HK-2 (cell line): Measurements from ENCODE around the gene C1orf35.
A peak's percentile ranks its signal among the peaks of the same experiment; 100 is the strongest.

Source experiments
- DNase-seq: peaks from one replicate; pipeline ENCODE4 v3.0.0-alpha.2; 2018; ENCODE audit not compliant: unreplicated experiment

The C1orf35 gene

GRCh38 chr1:228102791-228103620 is at the start of gene C1orf35:
TSS of gene C1orf35 (minus strand) at chr1:228103325. CDS start at chr1:228103227, 98 bp downstream.
- DNase-seq = peak; percentile 96

GRCh38 chr1:228152918-228153258 is 49.8 kb upstream of the C1orf35 start:
- DNase-seq = no peak

- DNase-seq = no peak
Measured at GRCh38 chr1:228152097-228152917, 49.2 kb upstream of the C1orf35 start.

- DNase-seq = no peak
Measured at GRCh38 chr1:228151180-228151925, 48.2 kb upstream of the C1orf35 start.

- no peak for DNase-seq
Measured at GRCh38 chr1:228150461-228151179, 47.5 kb upstream of the C1orf35 start.

- DNase-seq = no peak
Measured at GRCh38 chr1:228150120-228150460, 47.0 kb upstream of the C1orf35 start.

GRCh38 chr1:228149406-228150119 is 46.4 kb upstream of the C1orf35 start, which contains the start of gene GJC2:
TSS of gene GJC2 (plus strand) at chr1:228149930. CDS start at chr1:228157759, 7,829 bp downstream.
- DNase-seq = no peak

GRCh38 chr1:228148935-228149405 is 45.8 kb upstream of the C1orf35 start:
- DNase-seq = no peak

GRCh38 chr1:228148196-228148861 is 45.2 kb upstream of the C1orf35 start:
- no peak for DNase-seq

- DNase-seq = no peak
Measured at GRCh38 chr1:228147768-228148167, 44.6 kb upstream of the C1orf35 start.

GRCh38 chr1:228147151-228147693 is 44.1 kb upstream of the C1orf35 start:
- no peak for DNase-seq

GRCh38 chr1:228146417-228147150 is 43.5 kb upstream of the C1orf35 start:
- DNase-seq = no peak

- no peak for DNase-seq
Measured at GRCh38 chr1:228145463-228146416, 42.6 kb upstream of the C1orf35 start.

GRCh38 chr1:228144993-228145343 is 41.8 kb upstream of the C1orf35 start:
- DNase-seq = no peak

- DNase-seq = no peak
Measured at GRCh38 chr1:228144193-228144992, 41.3 kb upstream of the C1orf35 start.

GRCh38 chr1:228143480-228144192 is 40.5 kb upstream of the C1orf35 start:
- DNase-seq = no peak

GRCh38 chr1:228142701-228143136 is 39.6 kb upstream of the C1orf35 start:
- DNase-seq = no peak
